Measurements from ENCODE around the gene SNAI3. TPM values are rescaled to one million over a fixed set of nuclear protein-coding genes. Genes with fewer than 3 reads are reported as not detected.

The SNAI3 gene
- total RNA-seq, 4 donors from 2014 or later, result 0.94 to 2.0 (median 1.5) TPM

DNA sequence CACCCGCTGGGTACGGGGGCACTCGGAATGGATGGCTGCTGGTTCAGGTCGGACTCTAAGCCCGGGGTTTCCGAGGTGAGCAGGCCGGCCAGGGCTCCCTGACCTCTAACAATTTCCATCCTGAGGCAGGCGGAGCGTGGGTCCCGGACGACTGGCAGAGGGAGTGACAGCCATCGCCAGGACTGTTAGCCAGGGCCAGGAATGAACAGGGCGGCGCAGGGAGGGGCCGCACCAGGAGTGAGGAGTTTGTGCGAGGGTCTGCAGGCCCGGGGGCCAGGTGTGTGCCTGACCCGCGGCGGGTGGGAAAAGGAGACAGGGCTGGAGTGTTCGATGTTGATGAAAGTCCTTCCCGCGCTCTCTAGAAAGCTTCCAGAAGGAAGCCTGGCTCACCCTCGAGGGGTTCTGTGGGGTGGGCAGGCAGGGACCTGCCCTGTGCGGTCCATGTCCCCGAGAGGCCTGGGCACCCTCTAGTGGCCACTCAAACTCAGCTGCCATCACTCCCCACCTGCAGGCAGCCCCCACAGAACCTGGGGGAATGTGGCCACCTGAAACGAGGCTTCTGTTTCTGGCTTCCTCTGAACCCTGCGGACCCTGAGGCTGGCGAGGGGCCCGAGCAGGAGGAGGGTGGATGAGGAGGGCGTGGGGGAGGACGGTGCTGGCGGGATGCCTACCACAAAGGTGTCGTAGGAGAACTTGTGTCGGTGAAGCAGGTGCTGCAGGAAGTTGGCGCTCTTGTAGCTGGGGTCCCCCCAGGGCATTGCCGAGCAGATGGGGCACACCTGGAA lies 11.7 kb upstream of the SNAI3 start:
- TF ChIP-seq CTCF (IDR thresholded peaks at IDR 0.05; ENCODE audit: low read depth), result no peak

DNA sequence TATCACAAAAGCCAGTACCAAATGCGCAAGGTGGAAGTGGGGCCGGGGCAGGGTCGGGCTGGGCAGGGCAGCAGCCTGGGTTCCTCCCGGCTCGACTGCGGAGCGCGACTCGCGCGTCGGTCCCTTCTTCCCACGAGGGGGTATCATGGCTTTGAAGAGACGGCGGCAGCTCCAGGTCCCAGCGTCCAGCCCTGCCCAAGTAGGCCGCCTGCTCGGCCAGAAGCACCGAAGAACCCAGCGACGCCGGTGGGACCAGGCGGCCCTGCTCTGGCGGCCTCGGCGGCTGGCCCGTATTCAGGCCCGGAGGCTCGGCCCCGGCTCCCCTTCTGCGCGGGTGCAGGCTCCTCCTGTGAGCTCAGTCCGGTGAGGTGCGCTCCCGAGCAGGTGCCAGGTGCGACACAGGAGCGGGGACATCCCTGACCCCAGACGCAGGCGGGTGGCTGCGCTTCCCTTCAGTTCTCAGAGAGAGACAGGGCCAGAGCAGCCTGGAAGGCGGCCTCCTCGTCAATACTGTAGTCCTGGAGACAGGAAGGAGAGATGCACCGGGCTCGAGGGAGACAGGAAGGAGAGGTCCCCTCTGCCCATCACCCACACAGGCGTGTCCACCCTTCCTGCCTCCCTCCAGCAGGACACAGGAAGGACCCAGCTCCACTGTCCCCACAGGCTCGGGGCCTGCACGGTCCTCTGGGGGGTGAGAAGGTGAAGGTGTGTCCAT lies 11.0 kb upstream of the SNAI3 start:
- no peak for TF ChIP-seq CTCF (IDR thresholded peaks at IDR 0.05; ENCODE audit: low read depth)

GRCh38 chr16:88696441-88696840 lies 10.1 kb upstream of the SNAI3 start:
- no peak for TF ChIP-seq CTCF (IDR thresholded peaks at IDR 0.05; ENCODE audit: low read depth)

- no peak for TF ChIP-seq CTCF (IDR thresholded peaks at IDR 0.05; ENCODE audit: low read depth)
Observed at GRCh38 chr16:88695753-88696152, 9.4 kb upstream of the SNAI3 start.

DNA sequence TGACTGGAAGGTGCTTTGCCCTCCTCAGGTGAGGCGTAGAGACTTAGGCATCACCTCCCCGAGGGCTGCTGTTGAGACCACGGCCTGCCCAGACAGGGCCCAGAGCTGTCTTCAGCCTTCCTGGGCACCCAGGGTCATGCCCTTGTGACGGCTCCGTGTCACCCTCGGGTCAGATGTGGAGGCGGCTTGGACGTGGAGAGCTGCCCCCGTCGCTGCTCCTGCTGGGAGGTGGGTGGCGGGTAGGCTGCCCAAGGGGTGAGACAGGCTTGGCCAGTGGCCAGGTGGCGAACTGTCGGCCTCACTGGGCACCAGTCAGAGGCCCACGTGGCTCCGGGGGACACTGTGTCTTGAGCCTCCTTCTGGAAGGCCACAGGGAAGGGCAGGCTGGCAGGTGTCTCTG lies 8.9 kb upstream of the SNAI3 start:
- no peak for TF ChIP-seq CTCF (IDR thresholded peaks at IDR 0.05; ENCODE audit: low read depth)

DNA sequence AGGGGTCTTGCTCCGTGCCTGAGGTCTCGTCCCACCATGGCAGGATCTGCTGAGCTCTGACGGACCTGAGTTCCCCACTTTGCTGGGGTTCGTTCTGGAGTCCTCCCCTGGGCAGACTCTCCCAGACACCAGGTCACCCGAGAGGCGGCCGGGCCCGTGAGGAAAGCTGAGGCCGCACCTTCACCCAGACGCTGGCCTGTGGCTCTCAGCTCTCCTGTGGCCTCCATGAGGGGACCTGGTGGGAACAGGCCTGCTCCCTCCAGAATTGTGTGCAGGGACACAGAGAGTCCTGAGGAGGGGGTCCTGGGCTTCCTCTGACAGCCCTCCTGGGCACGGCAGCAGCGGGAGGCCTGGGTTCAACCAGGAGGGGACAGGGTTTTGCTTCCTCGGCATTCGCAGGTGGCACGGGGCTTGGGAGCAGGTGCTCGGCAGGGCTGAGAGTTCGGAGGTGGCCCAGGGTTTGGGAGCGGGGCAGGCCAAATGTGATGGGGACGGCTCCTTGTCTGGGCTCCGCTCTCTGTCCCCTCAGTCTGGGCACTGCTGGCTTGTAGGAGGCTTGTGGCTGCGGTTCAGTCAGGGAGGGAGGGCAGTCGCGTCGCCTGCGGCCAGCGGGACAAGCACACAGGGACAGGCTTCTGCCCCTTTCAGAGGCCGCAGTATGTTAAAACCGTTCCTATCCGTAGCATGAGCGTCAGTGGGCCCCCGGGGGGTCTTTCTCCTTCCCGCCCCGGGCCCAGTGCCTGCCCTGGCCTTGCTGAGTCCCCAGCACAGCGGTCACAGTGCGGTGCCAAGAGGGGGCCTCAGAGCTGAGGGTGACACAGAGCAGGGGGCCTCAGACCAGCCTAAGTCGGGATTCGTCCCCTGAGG lies 8.1 kb upstream of the SNAI3 start:
- no peak for TF ChIP-seq CTCF (IDR thresholded peaks at IDR 0.05; ENCODE audit: low read depth)
